ENCODE results near the gene PAFAH1B2.
"Not testable (repeated sequence)": the region's sequence is repeated elsewhere in the genome, so short reads cannot be mapped to it uniquely, and the experiment has no call there.

The PAFAH1B2 gene

DNA sequence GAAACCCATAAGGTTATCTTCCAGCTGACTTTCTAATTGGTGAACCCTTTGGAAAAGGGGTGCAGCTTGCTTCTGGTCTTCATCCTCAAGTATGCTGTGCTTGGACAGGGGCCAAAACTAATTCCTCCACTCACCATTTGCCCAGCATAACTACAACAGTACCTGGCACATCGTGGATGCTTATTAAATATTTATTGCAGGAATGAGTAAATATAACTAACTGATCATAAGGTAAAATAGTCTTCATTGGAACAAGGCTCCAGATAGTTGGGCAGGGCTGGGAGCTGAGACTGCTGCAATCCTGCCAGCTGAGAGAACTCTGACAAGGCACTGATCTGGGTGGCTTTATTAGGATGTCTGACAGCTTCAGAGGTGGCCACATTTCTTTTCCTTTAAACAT lies 32.1 kb downstream of the PAFAH1B2 start:
- Mint-ChIP-seq H3K27me3 (no peaks in the 10 kb centered on the region), H3K4me1 (peaks cover 35% of the 10 kb centered on the region), H3K9me3 (no peaks in the 10 kb centered on the region), H3K4me3 (no peak overlapping the region), H3K36me3 (ENCODE audit: low read depth) (peaks cover 3% of the 10 kb centered on the region), H3K27ac (no peak overlapping the region)
- ATAC-seq (no peak), DNase-seq (no peak)

DNA sequence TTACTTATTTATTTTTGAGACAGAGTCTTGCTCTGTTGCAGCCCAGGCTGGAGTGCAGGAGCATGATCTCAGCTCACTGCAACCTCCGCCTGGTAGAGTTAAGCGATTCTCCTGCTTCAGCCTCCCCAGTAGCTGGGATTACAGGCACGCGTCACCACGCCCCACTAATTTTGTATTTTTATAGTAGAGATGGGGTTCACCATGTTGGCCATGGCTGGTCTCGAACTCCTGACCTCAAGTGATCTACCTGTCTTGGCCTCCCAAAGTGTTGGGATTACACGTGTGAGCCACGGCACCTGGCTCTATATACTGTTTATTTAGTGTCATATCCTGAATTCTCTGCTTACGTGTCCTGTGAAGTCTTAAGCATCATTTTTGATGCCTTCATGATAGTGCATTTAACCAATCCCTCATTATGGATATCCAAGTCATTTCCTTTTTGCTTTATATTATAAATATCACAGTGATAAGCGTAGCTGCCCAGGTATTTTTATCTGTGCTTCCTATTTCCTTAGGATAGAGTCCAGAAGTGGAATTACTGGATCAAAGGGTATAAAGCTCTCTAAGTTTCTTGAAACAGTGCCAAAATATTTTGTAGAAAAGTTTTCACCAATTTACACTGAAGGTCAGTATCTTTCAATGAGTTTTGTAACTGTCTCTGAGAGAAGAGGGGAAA lies 33.6 kb downstream of the PAFAH1B2 start:
- Mint-ChIP-seq H3K4me3 (peak overlapping the region; percentile 85), H3K9me3 (no peaks in the 10 kb centered on the region), H3K27me3 (no peaks in the 10 kb centered on the region), H3K36me3 (ENCODE audit: low read depth) (peaks cover under 1% of the 10 kb centered on the region), H3K4me1 (peaks cover 29% of the 10 kb centered on the region), H3K27ac (no peak overlapping the region)
- ATAC-seq (no peak), DNase-seq (no peak)

DNA sequence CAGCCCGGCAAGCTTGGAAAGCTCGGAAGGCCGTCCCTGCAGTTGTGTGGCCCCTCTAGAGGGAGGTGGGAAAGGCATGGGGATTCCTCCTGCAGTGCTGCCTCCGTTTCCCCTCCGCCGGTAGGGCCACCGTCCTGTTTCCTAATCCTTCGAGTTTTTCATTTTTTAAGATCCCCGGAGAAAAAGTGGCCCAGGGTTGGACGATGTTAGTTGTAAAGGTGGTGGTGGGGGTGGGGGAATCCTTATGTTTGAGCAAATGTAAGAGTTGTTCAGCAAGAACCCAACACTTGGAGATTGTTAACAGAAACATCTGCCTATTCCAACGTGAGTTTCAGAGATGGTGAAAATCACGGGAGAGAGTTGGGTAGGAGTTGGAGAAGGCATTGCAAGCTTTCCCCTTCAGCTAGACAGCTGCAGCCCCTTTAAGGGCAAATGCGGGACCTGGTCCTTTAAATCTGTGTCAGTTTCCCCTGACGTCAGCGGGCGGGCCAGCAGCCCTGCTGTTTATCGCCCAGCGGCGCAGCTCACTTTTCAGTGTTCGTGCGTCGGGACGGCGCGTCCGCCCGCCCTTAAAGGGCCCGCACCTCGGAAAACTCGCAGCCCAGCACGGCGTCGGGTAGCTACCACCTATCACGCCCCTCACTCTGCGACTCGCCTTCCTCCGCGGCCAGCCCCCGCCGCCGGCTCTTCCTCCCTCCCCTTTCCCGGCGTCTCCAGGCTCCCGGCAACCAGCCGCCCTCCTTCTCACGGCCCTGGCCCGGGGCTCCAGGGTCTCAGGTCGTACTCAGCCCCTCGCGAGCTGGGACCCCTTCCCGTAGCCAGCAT lies 34.3 kb downstream of the PAFAH1B2 start, which contains the start of gene SIDT2:
Gene SIDT2 (plus strand): TSS at position 534 of the 825 bp plus-strand sequence. CDS start 521 bp downstream, outside the sequence.
- Mint-ChIP-seq H3K36me3 (ENCODE audit: low read depth) (peaks cover 2% of the 10 kb centered on the region), H3K4me3 (peak within 1 kb of the TSS; percentile 85), H3K4me1 (peaks cover 29% of the 10 kb centered on the region), H3K27ac (peak within 1 kb of the TSS; percentile 62), H3K9me3 (no peaks in the 10 kb centered on the region), H3K27me3 (no peaks in the 10 kb centered on the region)
- DNase-seq: peak; percentile 91
- ATAC-seq: peak; percentile 98

DNA sequence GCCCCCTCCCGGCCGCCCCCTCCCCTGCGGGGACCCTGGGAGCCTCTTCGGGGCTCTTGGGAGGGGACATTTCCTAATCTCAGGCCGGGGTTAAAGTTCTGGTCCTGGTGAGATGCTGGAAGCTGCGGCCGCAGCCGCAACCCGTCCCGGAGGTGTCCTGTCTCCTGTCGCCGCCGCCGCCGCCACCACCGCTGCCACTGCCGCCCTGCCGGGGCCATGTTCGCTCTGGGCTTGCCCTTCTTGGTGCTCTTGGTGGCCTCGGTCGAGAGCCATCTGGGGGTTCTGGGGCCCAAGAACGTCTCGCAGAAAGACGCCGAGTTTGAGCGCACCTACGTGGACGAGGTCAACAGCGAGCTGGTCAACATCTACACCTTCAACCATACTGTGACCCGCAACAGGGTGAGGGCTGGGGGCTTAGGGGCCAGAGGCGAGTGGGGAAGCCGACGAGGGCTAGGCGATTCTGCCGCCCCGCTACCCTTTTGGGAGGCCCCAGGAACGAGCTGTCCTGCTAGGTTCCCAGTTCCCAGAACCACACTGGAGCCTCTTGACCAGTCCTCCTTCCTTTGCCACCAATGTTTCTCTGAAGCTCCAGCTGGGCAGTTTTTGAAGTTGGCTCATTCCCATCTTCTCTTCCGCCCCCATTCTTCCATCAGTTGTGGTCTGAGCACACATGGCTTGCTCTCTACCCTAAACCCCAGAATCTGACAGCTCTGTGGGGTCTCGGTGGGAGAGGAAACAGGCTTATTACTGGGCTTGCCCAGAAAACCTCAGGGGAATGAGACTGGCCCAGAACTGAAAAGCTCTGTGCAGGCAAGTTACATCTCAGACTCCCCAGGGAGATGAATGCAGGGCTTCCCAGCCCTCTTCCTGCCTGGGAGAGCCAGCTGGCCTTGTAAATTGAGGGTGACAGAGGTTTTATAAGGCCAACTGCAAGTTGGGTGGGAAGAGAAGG lies 35.2 kb downstream of the PAFAH1B2 start:
- H3K27me3 Mint-ChIP-seq: no peaks in the 10 kb centered on the region
- ATAC-seq (peak; percentile 21), DNase-seq (peak; percentile 54)
- H3K4me1 Mint-ChIP-seq: peaks cover 29% of the 10 kb centered on the region
- H3K27ac Mint-ChIP-seq: peak overlapping the region; percentile 62
- H3K36me3 Mint-ChIP-seq (ENCODE audit: low read depth): peaks cover 2% of the 10 kb centered on the region
- H3K9me3 Mint-ChIP-seq: no peaks in the 10 kb centered on the region
- peak overlapping the region; percentile 85 for H3K4me3 Mint-ChIP-seq

DNA sequence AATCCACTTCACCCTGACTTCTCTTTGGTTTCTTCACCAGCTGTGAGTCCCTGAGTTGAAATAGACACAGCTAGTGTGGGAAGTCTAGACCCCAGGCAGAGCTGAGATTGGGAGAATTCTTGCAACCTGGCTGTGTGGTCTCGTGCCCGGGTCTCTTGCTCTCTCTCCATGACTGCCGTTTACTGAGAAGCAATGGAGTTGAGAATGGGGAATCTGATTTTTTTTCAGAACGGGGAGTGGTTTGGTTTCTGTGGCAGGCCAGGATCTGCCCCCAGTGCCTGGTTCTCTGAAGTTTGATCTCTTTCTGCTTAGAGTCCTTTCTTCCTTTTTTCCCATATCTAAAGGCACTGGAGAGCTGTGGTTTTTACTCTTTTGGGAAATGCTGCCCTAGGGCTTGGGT lies 35.9 kb downstream of the PAFAH1B2 start:
- Mint-ChIP-seq H3K27ac (peak overlapping the region; percentile 14), H3K9me3 (no peaks in the 10 kb centered on the region), H3K36me3 (ENCODE audit: low read depth) (peaks cover 2% of the 10 kb centered on the region), H3K27me3 (no peaks in the 10 kb centered on the region), H3K4me3 (peak overlapping the region; percentile 85), H3K4me1 (peaks cover 29% of the 10 kb centered on the region)
- DNase-seq: no peak
- no peak for ATAC-seq

DNA sequence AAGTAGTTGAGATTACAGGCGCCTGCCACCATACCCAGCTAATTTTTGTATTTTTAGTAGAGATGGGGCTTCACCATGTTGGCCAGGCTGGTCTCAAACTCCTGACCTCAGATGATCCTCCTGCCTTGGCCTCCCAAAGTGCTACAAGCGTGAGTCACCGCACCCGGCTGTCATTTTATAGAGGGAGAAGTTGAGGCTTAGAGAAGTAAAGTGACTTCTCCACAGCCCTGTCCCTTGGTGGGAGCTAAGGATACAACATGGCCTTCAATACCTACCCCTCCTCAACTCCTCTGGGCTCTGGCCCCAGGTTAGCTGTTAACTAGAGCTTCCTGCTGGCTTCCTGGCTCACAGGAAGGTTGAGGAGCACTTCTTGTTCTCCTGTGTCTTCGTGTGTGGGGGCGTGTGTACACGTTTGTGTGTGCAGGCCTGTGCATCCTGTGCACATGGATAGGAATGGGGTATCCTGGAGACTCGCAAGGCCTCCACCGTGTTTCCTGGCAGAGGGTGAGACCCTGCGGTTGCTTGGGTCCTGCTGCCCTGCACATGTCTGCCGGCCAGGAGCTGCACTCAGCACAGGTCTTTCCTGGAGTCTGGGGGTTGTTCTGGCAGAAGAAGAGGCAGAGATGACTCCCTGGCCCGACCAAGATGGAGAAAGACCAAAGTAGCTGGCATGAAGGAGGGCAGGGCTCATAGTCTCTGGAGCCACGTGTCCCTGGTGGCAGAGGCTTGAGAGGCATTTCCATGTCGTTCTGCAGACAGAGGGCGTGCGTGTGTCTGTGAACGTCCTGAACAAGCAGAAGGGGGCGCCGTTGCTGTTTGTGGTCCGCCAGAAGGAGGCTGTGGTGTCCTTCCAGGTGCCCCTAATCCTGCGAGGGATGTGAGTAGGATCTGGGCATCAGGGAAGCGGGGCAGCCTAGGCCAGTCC lies 36.8 kb downstream of the PAFAH1B2 start:
- Mint-ChIP-seq H3K4me1 (peaks cover 29% of the 10 kb centered on the region), H3K27me3 (no peaks in the 10 kb centered on the region), H3K9me3 (no peaks in the 10 kb centered on the region), H3K36me3 (ENCODE audit: low read depth) (peaks cover 2% of the 10 kb centered on the region), H3K27ac (peak overlapping the region; percentile 47), H3K4me3 (peak overlapping the region; percentile 85)
- DNase-seq (peak; percentile 65), ATAC-seq (peak; percentile 18)

DNA sequence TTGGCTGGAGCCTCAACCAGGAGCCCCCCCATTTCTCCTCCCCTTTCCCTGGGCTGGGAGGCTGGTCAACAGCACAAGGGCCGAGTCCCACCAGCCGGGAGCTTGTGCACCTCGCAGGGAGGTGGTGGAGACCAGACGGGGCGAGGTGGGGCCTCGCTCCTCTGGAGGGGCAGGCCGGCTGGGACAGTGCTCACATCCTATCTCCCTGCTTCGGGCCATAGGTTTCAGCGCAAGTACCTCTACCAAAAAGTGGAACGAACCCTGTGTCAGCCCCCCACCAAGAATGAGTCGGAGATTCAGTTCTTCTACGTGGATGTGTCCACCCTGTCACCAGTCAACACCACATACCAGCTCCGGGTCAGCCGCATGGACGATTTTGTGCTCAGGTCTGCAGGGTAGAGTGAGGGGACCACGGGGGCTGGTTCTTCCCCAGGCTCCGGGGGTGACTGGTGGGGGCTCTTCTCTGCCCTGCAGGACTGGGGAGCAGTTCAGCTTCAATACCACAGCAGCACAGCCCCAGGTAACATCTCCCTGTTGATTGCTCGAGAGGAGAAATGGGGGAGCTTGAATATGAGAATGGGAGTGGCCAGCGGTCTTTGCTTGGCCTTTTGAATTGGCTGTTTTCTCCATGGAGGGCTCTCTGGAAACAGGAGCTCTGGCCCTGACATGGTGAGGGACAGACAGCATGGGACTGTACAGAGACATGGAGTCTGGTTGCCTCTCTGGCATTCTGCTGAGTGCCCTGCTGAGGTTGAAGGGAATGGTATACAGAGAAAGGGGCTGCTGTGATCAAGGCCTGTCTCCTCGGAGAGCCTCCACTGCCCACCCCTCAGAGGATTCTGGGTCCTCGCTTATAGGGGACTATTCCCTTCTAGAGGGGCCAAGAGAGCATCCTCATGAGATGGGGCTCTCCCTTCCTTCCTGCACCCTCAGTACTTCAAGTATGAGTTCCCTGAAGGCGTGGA lies 37.8 kb downstream of the PAFAH1B2 start:
- Mint-ChIP-seq H3K27me3 (no peaks in the 10 kb centered on the region), H3K27ac (no peak overlapping the region), H3K4me1 (peaks cover 29% of the 10 kb centered on the region), H3K4me3 (no peak overlapping the region), H3K36me3 (ENCODE audit: low read depth) (peaks cover 2% of the 10 kb centered on the region), H3K9me3 (no peaks in the 10 kb centered on the region)
- no peak for DNase-seq
- ATAC-seq: no peak

DNA sequence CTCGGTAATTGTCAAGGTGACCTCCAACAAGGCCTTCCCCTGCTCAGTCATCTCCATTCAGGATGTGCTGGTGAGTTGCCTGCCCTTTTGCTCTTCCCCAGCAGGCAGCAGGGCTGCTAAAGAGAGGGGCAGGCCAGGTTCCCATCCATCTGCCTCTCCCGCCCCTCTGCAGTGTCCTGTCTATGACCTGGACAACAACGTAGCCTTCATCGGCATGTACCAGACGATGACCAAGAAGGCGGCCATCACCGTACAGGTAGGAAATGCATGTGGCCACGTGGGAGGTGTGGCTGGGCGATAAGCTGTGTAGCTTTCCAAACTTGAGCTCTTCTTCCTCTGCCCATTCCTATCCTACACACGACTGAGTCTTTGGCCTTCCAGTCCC lies 38.5 kb downstream of the PAFAH1B2 start:
- Mint-ChIP-seq H3K4me3 (no peak overlapping the region), H3K9me3 (no peaks in the 10 kb centered on the region), H3K27ac (no peak overlapping the region), H3K36me3 (ENCODE audit: low read depth) (peaks cover 2% of the 10 kb centered on the region), H3K27me3 (no peaks in the 10 kb centered on the region), H3K4me1 (peaks cover 30% of the 10 kb centered on the region)
- no peak for DNase-seq
- no peak for ATAC-seq

DNA sequence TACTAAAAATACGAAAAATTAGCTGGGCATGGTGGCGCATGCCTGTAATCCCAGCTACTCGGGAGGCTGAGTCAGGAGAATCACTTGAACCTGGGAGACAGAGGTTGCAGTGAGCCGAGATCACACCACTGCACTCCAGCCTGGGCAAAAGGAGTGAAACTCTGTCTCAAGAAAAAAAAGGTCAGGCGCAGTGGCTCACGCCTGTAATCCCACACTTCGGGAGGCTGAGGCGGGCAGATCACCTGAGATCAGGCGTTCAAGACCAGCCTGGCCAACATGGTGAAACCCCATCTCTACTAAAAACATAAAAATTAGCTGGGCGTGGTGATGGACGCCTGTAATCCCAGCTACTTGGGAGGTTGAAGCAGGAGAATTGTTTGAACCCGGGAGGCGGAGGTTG lies 39.1 kb downstream of the PAFAH1B2 start:
- not testable (repeated sequence) for H3K27me3 Mint-ChIP-seq; H3K36me3 Mint-ChIP-seq (ENCODE audit: low read depth); H3K27ac Mint-ChIP-seq; H3K4me3 Mint-ChIP-seq; ATAC-seq; H3K9me3 Mint-ChIP-seq; DNase-seq
- peaks cover 24% of the 10 kb centered on the region for H3K4me1 Mint-ChIP-seq

DNA sequence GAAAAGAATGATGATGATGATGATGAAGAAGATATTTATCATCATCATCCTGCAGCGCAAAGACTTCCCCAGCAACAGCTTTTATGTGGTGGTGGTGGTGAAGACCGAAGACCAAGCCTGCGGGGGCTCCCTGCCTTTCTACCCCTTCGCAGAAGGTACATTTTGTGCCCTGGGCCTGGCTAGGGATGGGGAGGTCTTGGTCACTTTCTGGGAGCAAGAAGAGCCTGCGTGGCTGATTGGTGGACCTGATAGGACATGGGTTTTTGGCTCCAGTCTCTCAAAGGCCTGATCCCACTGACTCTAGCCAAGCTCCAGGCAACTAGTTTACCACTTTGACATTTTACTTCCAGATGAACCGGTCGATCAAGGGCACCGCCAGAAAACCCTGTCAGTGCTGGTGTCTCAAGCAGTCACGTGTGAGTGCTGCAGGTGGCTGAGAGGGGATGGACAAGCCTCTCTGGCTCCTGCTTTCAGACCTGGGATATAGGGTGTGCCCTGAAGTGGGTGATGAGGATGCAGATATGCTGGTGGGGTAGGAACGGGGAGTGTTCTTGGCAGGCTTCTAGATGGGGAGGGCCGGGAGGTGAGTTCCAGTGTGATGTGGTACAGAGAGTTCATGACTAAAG lies 39.8 kb downstream of the PAFAH1B2 start:
- no peak for ATAC-seq
- Mint-ChIP-seq H3K27ac (no peak overlapping the region), H3K27me3 (no peaks in the 10 kb centered on the region), H3K36me3 (ENCODE audit: low read depth) (peaks cover 2% of the 10 kb centered on the region), H3K4me1 (peaks cover 21% of the 10 kb centered on the region), H3K9me3 (no peaks in the 10 kb centered on the region), H3K4me3 (no peak overlapping the region)
- DNase-seq: no peak

DNA sequence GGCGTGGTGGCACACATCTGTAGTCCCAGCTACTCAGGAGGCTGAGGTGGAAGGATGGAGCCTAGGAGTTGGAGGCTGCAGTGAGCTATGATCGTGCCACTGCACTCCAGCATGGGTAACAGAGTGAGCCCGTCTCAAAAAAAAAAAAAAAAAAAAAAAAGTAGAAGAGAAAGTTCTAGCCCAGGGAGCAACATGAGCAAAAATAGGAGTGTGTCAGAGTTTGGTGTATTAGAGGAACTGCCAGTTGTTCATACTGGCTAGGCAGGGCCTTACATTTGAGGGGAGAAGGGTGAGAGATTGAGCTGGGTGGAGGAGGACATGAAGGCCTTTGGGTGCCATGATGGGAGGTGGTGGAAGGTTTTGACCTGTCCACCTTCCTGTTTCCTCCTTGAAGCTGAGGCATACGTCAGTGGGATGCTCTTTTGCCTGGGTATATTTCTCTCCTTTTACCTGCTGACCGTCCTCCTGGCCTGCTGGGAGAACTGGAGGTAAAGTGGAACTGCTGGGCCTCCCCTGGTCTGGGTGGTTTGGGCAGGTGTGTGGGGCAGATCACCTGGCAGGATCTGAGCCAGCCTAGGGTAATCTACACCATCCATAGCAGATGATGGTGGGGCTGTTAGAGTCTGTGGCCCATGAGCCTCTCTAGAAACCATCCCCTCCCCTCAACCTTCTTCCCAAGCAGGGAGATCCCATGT lies 41.8 kb downstream of the PAFAH1B2 start:
- H3K27ac Mint-ChIP-seq: peak overlapping the region; percentile 44
- no peak for DNase-seq

DNA sequence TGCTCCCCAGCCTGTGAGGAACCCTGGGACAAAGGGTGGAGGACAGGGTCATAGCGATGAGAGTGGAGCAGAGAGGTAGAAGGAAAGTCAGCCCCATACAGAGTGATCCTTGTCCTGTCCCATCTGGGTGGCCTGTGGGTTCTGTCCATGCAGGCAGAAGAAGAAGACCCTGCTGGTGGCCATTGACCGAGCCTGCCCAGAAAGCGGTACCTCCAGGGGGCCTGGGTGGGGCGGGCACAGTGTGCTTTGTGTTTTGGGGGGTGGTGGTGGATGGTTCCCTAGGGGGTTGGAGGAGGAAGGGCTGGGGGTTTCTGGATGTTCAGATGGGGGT lies 42.3 kb downstream of the PAFAH1B2 start:
- H3K4me1 Mint-ChIP-seq: peaks cover 6% of the 10 kb centered on the region
- H3K9me3 Mint-ChIP-seq: no peaks in the 10 kb centered on the region
- H3K27ac Mint-ChIP-seq: no peak overlapping the region
- peaks cover 2% of the 10 kb centered on the region for H3K36me3 Mint-ChIP-seq (ENCODE audit: low read depth)
- H3K27me3 Mint-ChIP-seq: no peaks in the 10 kb centered on the region
- no peak for ATAC-seq
- no peak for DNase-seq
- no peak overlapping the region for H3K4me3 Mint-ChIP-seq

More for the DNA sequence above, 41.8 kb downstream of the PAFAH1B2 start:
- ATAC-seq: no peak
- Mint-ChIP-seq H3K36me3 (ENCODE audit: low read depth) (peaks cover 2% of the 10 kb centered on the region), H3K9me3 (no peaks in the 10 kb centered on the region), H3K27me3 (no peaks in the 10 kb centered on the region), H3K4me3 (no peak overlapping the region), H3K4me1 (peaks cover 10% of the 10 kb centered on the region)
